ENCODE results near the gene MTMR10.

MTMR10 gene

GRCh38 chr15:30921106-30921505 lies 70.3 kb downstream of the MTMR10 start:
- no peak for DNase-seq (ENCODE audit: low read depth)

GRCh38 chr15:30919877-30920550 lies 71.4 kb downstream of the MTMR10 start:
- DNase-seq (ENCODE audit: low read depth) = no peak

GRCh38 chr15:30918366-30918765 lies 73.1 kb downstream of the MTMR10 start:
- no peak for DNase-seq (ENCODE audit: low read depth)

- no peak for DNase-seq (ENCODE audit: low read depth)
Measured at GRCh38 chr15:30917675-30918074, 73.8 kb downstream of the MTMR10 start.

- DNase-seq (ENCODE audit: low read depth) = no peak
Measured at GRCh38 chr15:30917013-30917412, 74.4 kb downstream of the MTMR10 start.

GRCh38 chr15:30913761-30914160 lies 77.7 kb downstream of the MTMR10 start:
- DNase-seq (ENCODE audit: low read depth) = no peak

GRCh38 chr15:30906366-30906765 lies 85.1 kb downstream of the MTMR10 start:
- no peak for DNase-seq (ENCODE audit: low read depth)

GRCh38 chr15:30905821-30906220 lies 85.6 kb downstream of the MTMR10 start:
- DNase-seq (ENCODE audit: low read depth) = no peak

- DNase-seq (ENCODE audit: low read depth) = no peak
Measured at GRCh38 chr15:30904812-30905211, 86.6 kb downstream of the MTMR10 start.

- peak; percentile 60 for DNase-seq (ENCODE audit: low read depth)
Measured at GRCh38 chr15:30903497-30904187, 87.8 kb downstream of the MTMR10 start, which contains the start of gene FAN1. TSS of gene FAN1 (plus strand) at chr15:30903915. CDS start at chr15:30904664, 749 bp downstream.

GRCh38 chr15:30901889-30902288 lies 89.5 kb downstream of the MTMR10 start:
- DNase-seq (ENCODE audit: low read depth) = no peak

- no peak for DNase-seq (ENCODE audit: low read depth)
Measured at GRCh38 chr15:30896211-30896606, 95.2 kb downstream of the MTMR10 start.

GRCh38 chr15:30895461-30896210 lies 95.8 kb downstream of the MTMR10 start:
- DNase-seq (ENCODE audit: low read depth) = no peak

GRCh38 chr15:30889196-30889595 lies 102.2 kb downstream of the MTMR10 start:
- DNase-seq (ENCODE audit: low read depth) = no peak

Data from T follicular helper cell (primary cell).